HEK293 (cell line): Measurements from ENCODE around the gene FCN3.

ENCODE experiments used
- YY1 ChIP-seq: fragments of 450-650 bp; formaldehyde crosslinking; IDR thresholded peaks from 2 replicates; pipeline ENCODE4 v1.5.1; 2018; ENCODE audit warnings: missing biosample characterization, missing genetic modification characterization
- ZFP37 ChIP-seq: fragments of 450-650 bp; formaldehyde crosslinking; IDR thresholded peaks from 2 replicates; pipeline ENCODE4 v1.5.1; 2016; ENCODE audit warnings: missing biosample characterization, missing genetic modification characterization
- ZNF169 ChIP-seq: fragments of 450-650 bp; formaldehyde crosslinking; IDR thresholded peaks from 2 replicates; pipeline ENCODE4 v1.5.1; 2016; ENCODE audit warnings: missing biosample characterization, missing genetic modification characterization
- ZNF837 ChIP-seq: fragments of 450-650 bp; formaldehyde crosslinking; IDR thresholded peaks from 2 replicates; pipeline ENCODE4 v1.5.1; 2016; ENCODE audit warnings: missing biosample characterization, missing genetic modification characterization
- TF ChIP-seq, protein P1 (sequence below): fragments of 450-650 bp; formaldehyde crosslinking; IDR thresholded peaks from 2 replicates; pipeline ENCODE4 v1.5.1; 2016; ENCODE audit warnings: missing biosample characterization, missing genetic modification characterization, low read depth
- TF ChIP-seq, protein P2 (sequence below): fragments of 450-650 bp; formaldehyde crosslinking; IDR thresholded peaks from 2 replicates; pipeline ENCODE4 v1.5.1; 2016; ENCODE audit warnings: missing biosample characterization, missing genetic modification characterization
- TF ChIP-seq, protein P3 (sequence below): fragments of 450-650 bp; formaldehyde crosslinking; IDR thresholded peaks from 2 replicates; pipeline ENCODE4 v1.5.1; 2016; ENCODE audit warnings: missing biosample characterization, missing genetic modification characterization

GRCh38 chr1:27418326-27419185 lies 43.9 kb upstream of the FCN3 start:
- TF ChIP-seq, protein P1, sequence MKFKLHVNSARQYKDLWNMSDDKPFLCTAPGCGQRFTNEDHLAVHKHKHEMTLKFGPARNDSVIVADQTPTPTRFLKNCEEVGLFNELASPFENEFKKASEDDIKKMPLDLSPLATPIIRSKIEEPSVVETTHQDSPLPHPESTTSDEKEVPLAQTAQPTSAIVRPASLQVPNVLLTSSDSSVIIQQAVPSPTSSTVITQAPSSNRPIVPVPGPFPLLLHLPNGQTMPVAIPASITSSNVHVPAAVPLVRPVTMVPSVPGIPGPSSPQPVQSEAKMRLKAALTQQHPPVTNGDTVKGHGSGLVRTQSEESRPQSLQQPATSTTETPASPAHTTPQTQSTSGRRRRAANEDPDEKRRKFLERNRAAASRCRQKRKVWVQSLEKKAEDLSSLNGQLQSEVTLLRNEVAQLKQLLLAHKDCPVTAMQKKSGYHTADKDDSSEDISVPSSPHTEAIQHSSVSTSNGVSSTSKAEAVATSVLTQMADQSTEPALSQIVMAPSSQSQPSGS (tag by site-specific recombination), result no peak
- TF ChIP-seq, protein P2, sequence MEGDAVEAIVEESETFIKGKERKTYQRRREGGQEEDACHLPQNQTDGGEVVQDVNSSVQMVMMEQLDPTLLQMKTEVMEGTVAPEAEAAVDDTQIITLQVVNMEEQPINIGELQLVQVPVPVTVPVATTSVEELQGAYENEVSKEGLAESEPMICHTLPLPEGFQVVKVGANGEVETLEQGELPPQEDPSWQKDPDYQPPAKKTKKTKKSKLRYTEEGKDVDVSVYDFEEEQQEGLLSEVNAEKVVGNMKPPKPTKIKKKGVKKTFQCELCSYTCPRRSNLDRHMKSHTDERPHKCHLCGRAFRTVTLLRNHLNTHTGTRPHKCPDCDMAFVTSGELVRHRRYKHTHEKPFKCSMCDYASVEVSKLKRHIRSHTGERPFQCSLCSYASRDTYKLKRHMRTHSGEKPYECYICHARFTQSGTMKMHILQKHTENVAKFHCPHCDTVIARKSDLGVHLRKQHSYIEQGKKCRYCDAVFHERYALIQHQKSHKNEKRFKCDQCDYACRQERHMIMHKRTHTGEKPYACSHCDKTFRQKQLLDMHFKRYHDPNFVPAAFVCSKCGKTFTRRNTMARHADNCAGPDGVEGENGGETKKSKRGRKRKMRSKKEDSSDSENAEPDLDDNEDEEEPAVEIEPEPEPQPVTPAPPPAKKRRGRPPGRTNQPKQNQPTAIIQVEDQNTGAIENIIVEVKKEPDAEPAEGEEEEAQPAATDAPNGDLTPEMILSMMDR, result no peak
- TF ChIP-seq YY1 (tag by site-specific recombination) (no peak), ZNF837 (no peak), ZNF169 (tag by site-specific recombination) (no peak), ZFP37 (no peak)
- TF ChIP-seq, protein P3, sequence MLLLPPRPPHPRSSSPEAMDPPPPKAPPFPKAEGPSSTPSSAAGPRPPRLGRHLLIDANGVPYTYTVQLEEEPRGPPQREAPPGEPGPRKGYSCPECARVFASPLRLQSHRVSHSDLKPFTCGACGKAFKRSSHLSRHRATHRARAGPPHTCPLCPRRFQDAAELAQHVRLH (tag by site-specific recombination), result no peak
